Measurements from ENCODE around the gene ATXN1.
"Not testable (repeated sequence)": the region's sequence is repeated elsewhere in the genome, so short reads cannot be mapped to it uniquely, and the experiment has no call there.

Gene ATXN1

GRCh38 chr6:16632101-16632500 lies 129.2 kb downstream of the ATXN1 start (continued):
- TF ChIP-seq TSHZ2 (CRISPR knock-in tag; IDR thresholded peaks at IDR 0.05), result no peak
- no peak for TF ChIP-seq BACH2 (CRISPR knock-in tag; IDR thresholded peaks at IDR 0.05; ENCODE audit: borderline replicate concordance)
- TF ChIP-seq ISL1 (CRISPR knock-in tag; IDR thresholded peaks at IDR 0.05), result no peak

- no peak for ATAC-seq
- TF ChIP-seq CREB5 (CRISPR knock-in tag; IDR thresholded peaks at IDR 0.05; ENCODE audit: low read depth) (no peak), ISL1 (CRISPR knock-in tag; IDR thresholded peaks at IDR 0.05) (no peak), PPARA (CRISPR knock-in tag; IDR thresholded peaks at IDR 0.05; ENCODE audit: borderline replicate concordance) (no peak), BACH2 (CRISPR knock-in tag; IDR thresholded peaks at IDR 0.05; ENCODE audit: borderline replicate concordance) (no peak), TCF4 (CRISPR knock-in tag; IDR thresholded peaks at IDR 0.05; ENCODE audit: borderline replicate concordance) (no peak), ZC3H10 (CRISPR knock-in tag; IDR thresholded peaks at IDR 0.05) (no peak), ZNF8 (CRISPR knock-in tag; IDR thresholded peaks at IDR 0.05) (no peak), PATZ1 (CRISPR knock-in tag; IDR thresholded peaks at IDR 0.05; ENCODE audit: borderline replicate concordance) (no peak), TOX (CRISPR knock-in tag; IDR thresholded peaks at IDR 0.05; ENCODE audit: borderline replicate concordance) (no peak), GLIS3 (CRISPR knock-in tag; IDR thresholded peaks at IDR 0.05) (no peak), ZNF565 (CRISPR knock-in tag; conservative IDR thresholded peaks at IDR 0.05; ENCODE audit: low read depth) (no peak), ESRRG (CRISPR knock-in tag; IDR thresholded peaks at IDR 0.05) (no peak), ZFP30 (CRISPR knock-in tag; IDR thresholded peaks at IDR 0.05) (no peak), RARB (CRISPR knock-in tag; IDR thresholded peaks at IDR 0.05) (no peak), ZNF70 (CRISPR knock-in tag; IDR thresholded peaks at IDR 0.05) (no peak), CSRNP3 (CRISPR knock-in tag; IDR thresholded peaks at IDR 0.05) (no peak), TSHZ2 (CRISPR knock-in tag; IDR thresholded peaks at IDR 0.05) (no peak)
These were observed 131.1 kb downstream of the ATXN1 start for GRCh38 chr6:16630026-16630643.

GRCh38 chr6:16628580-16628979 lies 132.7 kb downstream of the ATXN1 start:
- not testable (repeated sequence) for ATAC-seq

- ATAC-seq, result no peak
- no peak for TF ChIP-seq ZNF70 (CRISPR knock-in tag; IDR thresholded peaks at IDR 0.05)
- no peak for TF ChIP-seq PATZ1 (CRISPR knock-in tag; IDR thresholded peaks at IDR 0.05; ENCODE audit: borderline replicate concordance)
- TF ChIP-seq ZFP3 (CRISPR knock-in tag; IDR thresholded peaks at IDR 0.05), result no peak
- TF ChIP-seq RARB (CRISPR knock-in tag; IDR thresholded peaks at IDR 0.05), result no peak
- TF ChIP-seq CREB5 (CRISPR knock-in tag; IDR thresholded peaks at IDR 0.05; ENCODE audit: low read depth), result no peak
- TF ChIP-seq PPARA (CRISPR knock-in tag; IDR thresholded peaks at IDR 0.05; ENCODE audit: borderline replicate concordance), result no peak
- no peak for TF ChIP-seq ISL1 (CRISPR knock-in tag; IDR thresholded peaks at IDR 0.05)
- no peak for TF ChIP-seq ARNTL (CRISPR knock-in tag; IDR thresholded peaks at IDR 0.05; ENCODE audit: borderline replicate concordance, low read depth)
- no peak for TF ChIP-seq POU6F1 (CRISPR knock-in tag; IDR thresholded peaks at IDR 0.05; ENCODE audit: borderline replicate concordance, low read depth)
These were observed 134.6 kb downstream of the ATXN1 start for GRCh38 chr6:16626650-16627049.
